IMR-90 (cell line): ENCODE data around the gene KMT2B. TPM values are rescaled to one million over a fixed set of nuclear protein-coding genes. Genes with fewer than 3 reads are reported as not detected.

Source experiments
- ATAC-seq: fragments of 200-7000 bp; cut with Tn5 transposase; 2 replicates; pipeline ENCODE4 v1.9.1; 2020; ENCODE audit warnings: low read depth, mild to moderate bottlenecking, moderate library complexity
- BruUV-seq: library from RNA; stranded (reverse); fragments of 400-500 nt; replicated peaks from 2 replicates; lab custom pipeline; 2021; lab: Mats Ljungman, UMichigan
- CTCF ChIA-PET: fragments of 300-600 bp; formaldehyde crosslinking; extraction: SDS; loops from one replicate; lab custom pipeline; 2021; ENCODE audit warnings: antibody characterized with exemption; lab: Yijun Ruan, JAX
- POLR2A ChIA-PET: fragments of 300-600 bp; sonication (Branson Sonifier 250); formaldehyde crosslinking; loops from one replicate; lab custom pipeline; 2022; ENCODE audit warnings: antibody characterized with exemption; ENCODE audit not compliant: unreplicated experiment; lab: Charles Lee
- DNase-seq: peaks from one replicate; pipeline ENCODE4 v3.0.0; 2013
- H2AFZ ChIP-seq: replicated peaks from 2 replicates; pipeline ENCODE3; 2013; ENCODE audit warnings: low read length, mild to moderate bottlenecking; ENCODE audit not compliant: poor library complexity
- H2AK5ac ChIP-seq: 2 replicates; pipeline ENCODE4 v1.6.1; 2013; ENCODE audit warnings: low read depth, low read length, inconsistent platforms
- H2AK9ac ChIP-seq: replicated peaks from 2 replicates; pipeline ENCODE3; 2013; ENCODE audit warnings: mild to moderate bottlenecking, low read depth, low read length, moderate library complexity; ENCODE audit not compliant: poor library complexity
- H2BK120ac ChIP-seq: 2 replicates; pipeline ENCODE4 v1.6.1; 2013; ENCODE audit warnings: low read depth, low read length, inconsistent platforms
- H2BK15ac ChIP-seq: 3 replicates; pipeline ENCODE4 v1.6.1; 2013; ENCODE audit warnings: low read depth, low read length, inconsistent platforms
- H2BK20ac ChIP-seq: 2 replicates; pipeline ENCODE4 v1.6.1; 2013; ENCODE audit warnings: low read depth, mild to moderate bottlenecking, inconsistent platforms, low read length, moderate library complexity
- H2BK5ac ChIP-seq: 2 replicates; pipeline ENCODE4 v1.6.1; 2013; ENCODE audit warnings: mild to moderate bottlenecking, low read depth, low read length, inconsistent platforms; ENCODE audit not compliant: poor library complexity, severe bottlenecking
- H3K14ac ChIP-seq: replicated peaks from 2 replicates; pipeline ENCODE4 v1.6.1; 2013; ENCODE audit warnings: low read depth, low read length, inconsistent platforms
- H3K18ac ChIP-seq: 2 replicates; pipeline ENCODE4 v1.6.1; 2013; ENCODE audit warnings: low read depth, low read length, control low read depth
- H3K23ac ChIP-seq: 2 replicates; pipeline ENCODE4 v1.6.1; 2013; ENCODE audit warnings: low read depth, low read length, inconsistent platforms
- H3K27ac ChIP-seq: 2 replicates; pipeline ENCODE4 v1.5.1; 2013; ENCODE audit warnings: mild to moderate bottlenecking, control low read depth, low read length; ENCODE audit not compliant: insufficient read depth
- H3K27me3 ChIP-seq: 2 replicates; pipeline ENCODE4 v1.6.1; 2013; ENCODE audit warnings: low read length; ENCODE audit not compliant: control insufficient read depth, insufficient read depth
- H3K36me3 ChIP-seq: 2 replicates; pipeline ENCODE4 v1.6.1; 2013; ENCODE audit warnings: low read length, mixed read lengths; ENCODE audit not compliant: control insufficient read depth, insufficient read depth
- H3K4ac ChIP-seq: 2 replicates; pipeline ENCODE4 v1.6.1; 2013; ENCODE audit warnings: low read depth, low read length, inconsistent platforms
- H3K4me1 ChIP-seq: 2 replicates; pipeline ENCODE4 v1.6.1; 2013; ENCODE audit warnings: low read length, mixed read lengths; ENCODE audit not compliant: control insufficient read depth, insufficient read depth
- H3K4me2 ChIP-seq: 2 replicates; pipeline ENCODE4 v1.6.1; 2013; ENCODE audit warnings: low read depth, mild to moderate bottlenecking, control low read depth, low read length, moderate library complexity
- H3K4me3 ChIP-seq: 2 replicates; pipeline ENCODE4 v1.5.1; 2013; ENCODE audit warnings: low read depth, mild to moderate bottlenecking, control low read depth, low read length, moderate library complexity; ENCODE audit not compliant: insufficient read depth
- H3K56ac ChIP-seq: 2 replicates; pipeline ENCODE4 v1.6.1; 2013; ENCODE audit warnings: low read length, inconsistent platforms; ENCODE audit not compliant: insufficient read depth; ENCODE audit errors: extremely low read depth
- H3K79me1 ChIP-seq, 2 experiments: 2 replicates each; pipeline ENCODE4 v1.6.1; 2013; ENCODE audit warnings: low read length in 2 of 2, inconsistent platforms in 1 of 2, low read depth in 1 of 2
- H3K9ac ChIP-seq: 2 replicates; pipeline ENCODE4 v1.6.1; 2013; ENCODE audit warnings: low read depth, low read length, control low read depth
- H3K9me1 ChIP-seq: 2 replicates; pipeline ENCODE4 v1.6.1; 2013; ENCODE audit warnings: low read length, inconsistent platforms; ENCODE audit not compliant: insufficient read depth
- H3K9me3 ChIP-seq: 2 replicates; pipeline ENCODE4 v1.6.1; 2013; ENCODE audit warnings: low read length; ENCODE audit not compliant: control insufficient read depth, insufficient read depth
- H4K20me1 ChIP-seq: 2 replicates; pipeline ENCODE4 v1.6.1; 2013; ENCODE audit warnings: low read length, inconsistent platforms; ENCODE audit not compliant: insufficient read depth
- H4K5ac ChIP-seq: 2 replicates; pipeline ENCODE4 v1.6.1; 2013; ENCODE audit warnings: mild to moderate bottlenecking, low read depth, low read length, control low read depth
- H4K8ac ChIP-seq, 2 experiments: 2 replicates each; pipeline ENCODE4 v1.6.1; 2013; ENCODE audit warnings: low read depth in 2 of 2, low read length in 2 of 2, control low read depth in 1 of 2, inconsistent platforms in 1 of 2
- H4K91ac ChIP-seq: 2 replicates; pipeline ENCODE4 v1.6.1; 2013; ENCODE audit warnings: low read depth, low read length, inconsistent platforms; ENCODE audit not compliant: insufficient read depth
- POLR2A ChIP-seq: IDR thresholded peaks from 2 replicates; pipeline ENCODE4 v1.6.1; 2012; ENCODE audit warnings: mild to moderate bottlenecking, low read depth, low read length
- USF2 ChIP-seq: fragments of 150-350 bp; IDR thresholded peaks from 2 replicates; pipeline ENCODE4 v1.6.1; 2017; ENCODE audit warnings: mild to moderate bottlenecking, antibody characterized with exemption, low read length, low read depth
- WGBS, 2 experiments: methylation state at CpG; one replicate each; pipeline versions ENCODE4 v1.1.5 to v1.1.7; 2013; ENCODE audit warnings: missing lambda C conversion rate in 2 of 2; ENCODE audit not compliant: insufficient read length in 1 of 2; ENCODE audit errors: extremely low coverage in 2 of 2; 5-methylcytosine and 5-hydroxymethylcytosine counted together
- dilution Hi-C: fragments of 300-500 bp; cut with HindIII; formaldehyde crosslinking; loops from one replicate; pipeline ENCODE4 v1.14.3; 2018; ENCODE audit warnings: low sequenced_read_pairs; ENCODE audit not compliant: unreplicated experiment
- in situ Hi-C: fragments of 300-500 bp; cut with MboI; formaldehyde crosslinking; loops from 3 replicates; pipeline ENCODE4 v1.14.3; 2019; ENCODE audit warnings: low sequenced_read_pairs, inconsistent platforms, mixed read lengths
- intact Hi-C: fragments of 100-400 bp; cut with micrococcal nuclease; formaldehyde crosslinking; loops from 2 replicates; pipeline ENCODE4 v1.10.0; 2022
- polyA plus RNA-seq, 3 experiments: library from polyadenylated mRNA; depleted of rRNA; stranded (reverse); fragments of >200 nt; gene quantifications; 2 replicates each; pipeline ENCODE4 v1.2.3, GENCODE V29; 2012; ENCODE audit warnings: low replicate concordance in 1 of 3
- total RNA-seq: library from RNA; depleted of rRNA; stranded (reverse); fragments of >200 nt; gene quantifications from 2 replicates; pipeline ENCODE4 v1.2.3, GENCODE V29; 2012

The KMT2B gene
- total and polyA plus RNA-seq, 2 of the 4 experiments (the other 2 are of a cell fraction): 3.0 to 30.7 TPM

DNA sequence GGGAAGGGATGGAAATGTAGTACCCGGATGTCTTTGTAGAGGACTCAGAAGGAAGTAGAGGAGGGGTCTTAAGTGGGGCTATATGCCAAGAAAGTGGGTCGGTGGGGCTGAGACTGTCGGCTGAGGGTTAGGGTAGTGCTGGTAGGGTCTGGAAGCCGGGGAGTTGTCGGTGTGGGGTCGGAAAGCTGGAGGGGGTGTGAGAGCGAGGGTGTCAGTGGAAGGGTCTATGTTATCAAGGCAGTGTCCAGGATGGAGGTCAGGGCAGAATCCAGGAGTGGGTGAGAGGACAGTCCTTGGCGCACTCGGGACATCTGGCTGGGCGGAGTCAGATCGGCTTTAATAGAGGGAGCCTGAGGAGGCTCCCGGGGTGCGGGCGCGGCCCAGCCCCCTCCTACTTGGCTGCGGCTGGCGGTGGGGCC lies 37.3 kb downstream of the KMT2B start:
- ATAC-seq: peak; percentile 0

More for the DNA sequence above, 37.3 kb downstream of the KMT2B start:
- H4K8ac ChIP-seq: peak overlapping the region; percentile 12 to 80; a peak in 2 of 4 replicates
- H3K9ac ChIP-seq: peak overlapping the region; percentile 52; the same call in 1 of the 2 replicates
- peak overlapping the region; percentile 73 for H3K14ac ChIP-seq
- peaks cover 28 to 68% of the 10 kb centered on the region in 2 experiments; a peak in 3 of 4 replicates for H3K79me1 ChIP-seq
- peak overlapping the region; percentile 93 for H3K4me2 ChIP-seq
- peaks cover 13% of the 10 kb centered on the region for H3K4me1 ChIP-seq
- H3K4ac ChIP-seq: peak overlapping the region; percentile 79
- H3K18ac ChIP-seq: no peak overlapping the region; the same call in 1 of the 2 replicates
- H2AK9ac ChIP-seq: peak overlapping the region; percentile 95
- peak overlapping the region; percentile 92 for H2AK5ac ChIP-seq
- H3K56ac ChIP-seq: no peak overlapping the region
- dilution Hi-C loops: no loop called here
- peaks cover 6% of the 10 kb centered on the region; the same call in 1 of the 2 replicates for H4K20me1 ChIP-seq
- peak overlapping the region; percentile 39 for H3K27ac ChIP-seq
- TF ChIP-seq USF2 (no peak), POLR2A (peak; percentile 13; the same call in 1 of the 2 replicates)
- no peak overlapping the region for H2BK15ac ChIP-seq
- H2BK5ac ChIP-seq: peak overlapping the region; percentile 96
- CTCF ChIA-PET: no interaction called here
- no peak for DNase-seq
- H2BK120ac ChIP-seq: peak overlapping the region; percentile 25; the same call in 1 of the 2 replicates
- H3K36me3 ChIP-seq: peaks cover 29% of the 10 kb centered on the region; the same call in 1 of the 2 replicates
- H3K4me3 ChIP-seq: peak overlapping the region; percentile 50
- POLR2A ChIA-PET: no interaction called here
- intact Hi-C loops: loop anchor here (5.0 kb wide), 1 partner anchor 177 kb away; no protein-coding TSS in a partner anchor
- H2AFZ ChIP-seq: peak overlapping the region; percentile 96
- no peak overlapping the region for H2BK20ac ChIP-seq
- H3K23ac ChIP-seq: peak overlapping the region; percentile 82; the same call in 1 of the 2 replicates
- in situ Hi-C loops: no loop called here
- no peaks in the 10 kb centered on the region for H3K9me3 ChIP-seq
- no peaks in the 10 kb centered on the region for H3K27me3 ChIP-seq
- 26% methylated on average over 8 of the region's 17 CpGs; no CpG with 5 or more reads in 1 of the 2 experiments for WGBS, 2 experiments
- peak overlapping the region; percentile 52; the same call in 1 of the 2 replicates for H4K91ac ChIP-seq
- BruUV-seq: no TSS peak
- peaks cover 16% of the 10 kb centered on the region; the same call in 1 of the 2 replicates for H3K9me1 ChIP-seq
- peak overlapping the region; percentile 9; the same call in 1 of the 2 replicates for H4K5ac ChIP-seq
